Liver (tissue), 3 donors: ENCODE results near the gene ELP4.

Experiments
- JUND ChIP-seq, 2 donors: IDR thresholded peaks; 2 replicates each; pipeline ENCODE4 v1.6.1; 2016; ENCODE audit warnings: antibody characterized with exemption in 2 of 2
- RAD21 ChIP-seq, 2 donors: IDR thresholded peaks; 2 replicates each; pipeline ENCODE4 v1.6.1; 2016; ENCODE audit warnings: antibody characterized with exemption in 2 of 2, mild to moderate bottlenecking in 2 of 2
- TAF1 ChIP-seq: conservative IDR thresholded peaks from 2 replicates; pipeline ENCODE4 v1.6.1; 2016; ENCODE audit warnings: antibody characterized with exemption, mild to moderate bottlenecking
- TF ChIP-seq, protein P1 (sequence below): fragments of 150-350 bp; IDR thresholded peaks from 2 replicates; pipeline ENCODE4 v1.5.1; 2017; ENCODE audit warnings: improper control_type of control experiment, low read depth, low read length; ENCODE audit not compliant: missing input control
- TF ChIP-seq, protein P2 (sequence below): IDR thresholded peaks from 2 replicates; pipeline ENCODE4 v1.6.1; 2016; ENCODE audit warnings: antibody characterized with exemption, mild to moderate bottlenecking
- donor health status: healthy.
- donor health status: healthy.

DNA sequence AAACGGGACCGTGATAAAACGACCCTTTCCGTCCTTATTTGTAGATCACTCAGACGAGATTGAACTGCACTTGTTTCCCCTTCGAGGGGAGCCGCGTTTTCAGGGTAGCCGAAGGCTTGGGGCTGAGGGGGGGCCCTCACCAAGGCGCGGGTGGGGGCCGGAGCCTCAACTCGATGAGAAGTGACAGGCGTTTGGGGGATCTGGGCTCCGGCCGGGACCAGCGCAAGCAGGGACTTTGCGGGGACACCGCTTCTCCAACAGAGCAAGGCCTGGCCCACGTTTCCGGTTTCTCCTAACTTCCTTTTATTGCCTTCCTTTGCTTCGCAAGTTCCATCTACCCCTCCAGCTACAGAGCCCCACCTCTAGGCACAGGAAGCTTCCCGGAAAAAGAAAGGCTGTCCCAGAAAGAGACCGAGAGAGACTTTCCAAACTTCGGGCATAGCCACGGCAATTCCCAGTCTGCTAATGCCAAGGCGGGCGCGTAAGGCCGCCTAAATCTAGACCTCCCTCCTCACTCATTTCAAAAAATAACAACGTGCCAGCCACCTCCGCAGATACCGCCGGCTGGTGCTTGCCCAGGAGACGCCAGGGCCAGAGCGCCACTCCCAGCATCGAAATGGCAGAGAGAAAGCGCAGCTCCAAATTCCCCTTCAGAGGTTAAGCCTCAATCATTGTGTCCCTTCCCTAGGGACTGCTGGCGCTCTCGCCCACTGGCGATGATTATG is 294.9 kb downstream of the ELP4 start:
- TF ChIP-seq, protein P1, sequence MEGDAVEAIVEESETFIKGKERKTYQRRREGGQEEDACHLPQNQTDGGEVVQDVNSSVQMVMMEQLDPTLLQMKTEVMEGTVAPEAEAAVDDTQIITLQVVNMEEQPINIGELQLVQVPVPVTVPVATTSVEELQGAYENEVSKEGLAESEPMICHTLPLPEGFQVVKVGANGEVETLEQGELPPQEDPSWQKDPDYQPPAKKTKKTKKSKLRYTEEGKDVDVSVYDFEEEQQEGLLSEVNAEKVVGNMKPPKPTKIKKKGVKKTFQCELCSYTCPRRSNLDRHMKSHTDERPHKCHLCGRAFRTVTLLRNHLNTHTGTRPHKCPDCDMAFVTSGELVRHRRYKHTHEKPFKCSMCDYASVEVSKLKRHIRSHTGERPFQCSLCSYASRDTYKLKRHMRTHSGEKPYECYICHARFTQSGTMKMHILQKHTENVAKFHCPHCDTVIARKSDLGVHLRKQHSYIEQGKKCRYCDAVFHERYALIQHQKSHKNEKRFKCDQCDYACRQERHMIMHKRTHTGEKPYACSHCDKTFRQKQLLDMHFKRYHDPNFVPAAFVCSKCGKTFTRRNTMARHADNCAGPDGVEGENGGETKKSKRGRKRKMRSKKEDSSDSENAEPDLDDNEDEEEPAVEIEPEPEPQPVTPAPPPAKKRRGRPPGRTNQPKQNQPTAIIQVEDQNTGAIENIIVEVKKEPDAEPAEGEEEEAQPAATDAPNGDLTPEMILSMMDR, result no peak
- no peak for TF ChIP-seq JUND (IDR thresholded peaks at IDR 0.05)
- TF ChIP-seq, protein P2, sequence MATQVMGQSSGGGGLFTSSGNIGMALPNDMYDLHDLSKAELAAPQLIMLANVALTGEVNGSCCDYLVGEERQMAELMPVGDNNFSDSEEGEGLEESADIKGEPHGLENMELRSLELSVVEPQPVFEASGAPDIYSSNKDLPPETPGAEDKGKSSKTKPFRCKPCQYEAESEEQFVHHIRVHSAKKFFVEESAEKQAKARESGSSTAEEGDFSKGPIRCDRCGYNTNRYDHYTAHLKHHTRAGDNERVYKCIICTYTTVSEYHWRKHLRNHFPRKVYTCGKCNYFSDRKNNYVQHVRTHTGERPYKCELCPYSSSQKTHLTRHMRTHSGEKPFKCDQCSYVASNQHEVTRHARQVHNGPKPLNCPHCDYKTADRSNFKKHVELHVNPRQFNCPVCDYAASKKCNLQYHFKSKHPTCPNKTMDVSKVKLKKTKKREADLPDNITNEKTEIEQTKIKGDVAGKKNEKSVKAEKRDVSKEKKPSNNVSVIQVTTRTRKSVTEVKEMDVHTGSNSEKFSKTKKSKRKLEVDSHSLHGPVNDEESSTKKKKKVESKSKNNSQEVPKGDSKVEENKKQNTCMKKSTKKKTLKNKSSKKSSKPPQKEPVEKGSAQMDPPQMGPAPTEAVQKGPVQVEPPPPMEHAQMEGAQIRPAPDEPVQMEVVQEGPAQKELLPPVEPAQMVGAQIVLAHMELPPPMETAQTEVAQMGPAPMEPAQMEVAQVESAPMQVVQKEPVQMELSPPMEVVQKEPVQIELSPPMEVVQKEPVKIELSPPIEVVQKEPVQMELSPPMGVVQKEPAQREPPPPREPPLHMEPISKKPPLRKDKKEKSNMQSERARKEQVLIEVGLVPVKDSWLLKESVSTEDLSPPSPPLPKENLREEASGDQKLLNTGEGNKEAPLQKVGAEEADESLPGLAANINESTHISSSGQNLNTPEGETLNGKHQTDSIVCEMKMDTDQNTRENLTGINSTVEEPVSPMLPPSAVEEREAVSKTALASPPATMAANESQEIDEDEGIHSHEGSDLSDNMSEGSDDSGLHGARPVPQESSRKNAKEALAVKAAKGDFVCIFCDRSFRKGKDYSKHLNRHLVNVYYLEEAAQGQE, result no peak
- no peak for TF ChIP-seq TAF1
- TF ChIP-seq RAD21 (IDR thresholded peaks at IDR 0.05), result no peak
